NCI-H2171 treated with DMSO at 0.1 percent for 48 hours (cell line): ENCODE results near the gene CALD1.

ENCODE experiments used
- DNase-seq: peaks from one replicate; lab custom pipeline; 2025; lab: John Stamatoyannopoulos, UW

CALD1 gene

DNA sequence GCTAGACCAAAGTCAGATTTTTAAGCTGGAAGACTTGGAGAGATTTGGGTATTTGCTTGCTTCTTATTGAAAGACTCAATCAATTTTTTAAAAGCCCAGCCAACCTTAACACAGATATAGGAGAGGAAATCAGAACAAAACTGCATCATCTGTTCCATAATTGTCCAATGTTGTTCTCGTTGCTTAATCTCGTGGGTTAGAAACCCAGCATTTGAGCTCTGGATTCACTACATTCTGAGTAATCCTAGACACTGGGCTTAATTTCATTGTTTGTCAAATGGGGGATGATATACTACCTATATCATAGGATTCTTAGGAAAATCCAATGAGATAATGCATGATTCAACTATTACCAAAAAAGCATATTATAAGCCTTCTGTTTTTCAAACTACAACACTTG is 48.9 kb downstream of the CALD1 start:
- DNase-seq: no peak

- DNase-seq: no peak
These were observed 50.0 kb downstream of the CALD1 start for GRCh38 chr7:134829380-134829986.

DNA sequence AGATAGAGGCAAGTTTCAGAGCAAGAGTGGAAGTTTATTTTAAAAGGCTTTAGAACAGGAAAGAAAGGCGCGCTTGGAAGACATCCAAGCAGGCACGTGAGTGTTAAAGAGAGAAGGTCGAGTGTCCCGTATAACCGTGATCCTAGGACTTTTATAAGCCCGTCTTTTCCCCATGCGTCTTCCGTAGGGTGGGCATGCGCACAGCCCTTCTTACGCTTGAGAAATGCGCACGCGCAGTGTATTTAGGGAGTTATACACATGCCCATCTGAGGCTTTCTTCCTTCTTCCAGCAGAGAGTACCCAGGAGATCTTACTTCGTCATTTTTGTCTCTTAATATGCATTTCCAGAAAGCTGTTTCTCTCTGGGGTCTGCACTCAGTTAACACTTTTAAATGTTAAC is 52.4 kb downstream of the CALD1 start:
- DNase-seq: no peak

- no peak for DNase-seq
These were observed 52.9 kb downstream of the CALD1 start for GRCh38 chr7:134832367-134832766.

GRCh38 chr7:134834689-134835462 is 55.4 kb downstream of the CALD1 start:
- no peak for DNase-seq

DNA sequence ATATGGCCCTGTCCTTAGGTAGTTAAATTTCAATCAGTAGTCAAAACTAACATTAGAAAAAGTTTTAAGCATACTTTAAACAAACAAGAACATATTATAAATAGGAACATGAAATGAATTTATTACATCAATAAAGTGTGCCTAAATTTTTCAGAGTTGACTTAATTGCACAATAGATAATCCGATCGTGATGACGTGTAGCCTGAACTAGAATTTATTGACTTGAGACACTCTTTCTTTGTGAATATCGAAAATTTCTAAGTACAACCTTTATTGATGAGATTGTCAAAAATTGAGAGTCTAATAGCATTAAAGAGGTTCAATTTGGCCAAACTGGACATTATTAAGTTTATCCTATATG is 56.0 kb downstream of the CALD1 start:
- DNase-seq: no peak

DNA sequence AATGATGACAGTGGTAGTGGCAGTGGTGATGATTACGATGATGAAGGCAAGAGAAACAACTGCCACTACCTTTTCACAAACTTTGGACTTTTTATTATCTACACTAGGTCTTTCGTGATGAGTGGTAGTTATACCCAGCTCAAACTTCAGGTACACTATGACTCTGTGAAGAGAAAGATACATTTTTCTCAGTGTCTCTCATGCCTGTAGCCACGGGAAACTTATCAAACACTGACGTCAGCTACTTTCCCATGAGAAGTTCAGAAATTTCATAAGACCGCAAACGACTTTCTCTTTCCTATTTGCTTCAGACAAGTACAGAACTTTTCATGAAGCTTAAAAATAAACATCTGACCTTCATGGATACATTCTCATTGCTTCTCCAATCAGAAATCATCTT is 57.0 kb downstream of the CALD1 start:
- DNase-seq: no peak

DNA sequence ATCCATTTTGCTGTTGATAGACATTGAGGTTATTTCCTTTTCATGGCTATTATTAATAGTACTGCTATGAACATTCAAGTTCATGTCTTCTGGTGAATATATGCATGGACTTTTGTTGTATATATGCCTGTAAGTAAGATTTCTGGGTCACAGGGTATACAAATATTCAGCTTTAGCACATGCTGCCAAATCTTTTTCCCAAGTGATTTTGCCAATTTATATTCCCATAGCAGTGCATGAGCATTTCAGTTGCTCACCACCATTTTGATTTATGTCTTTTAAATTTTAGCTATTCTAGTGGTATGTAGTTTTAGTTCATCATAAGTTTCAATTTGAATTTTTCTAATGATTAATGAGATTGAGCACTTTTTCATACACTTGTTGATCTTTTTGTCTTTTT is 59.9 kb downstream of the CALD1 start:
- DNase-seq: no peak

GRCh38 chr7:134842062-134842461 is 62.6 kb downstream of the CALD1 start:
- no peak for DNase-seq

- DNase-seq: no peak
These were observed 63.5 kb downstream of the CALD1 start for GRCh38 chr7:134842886-134843430.

DNA sequence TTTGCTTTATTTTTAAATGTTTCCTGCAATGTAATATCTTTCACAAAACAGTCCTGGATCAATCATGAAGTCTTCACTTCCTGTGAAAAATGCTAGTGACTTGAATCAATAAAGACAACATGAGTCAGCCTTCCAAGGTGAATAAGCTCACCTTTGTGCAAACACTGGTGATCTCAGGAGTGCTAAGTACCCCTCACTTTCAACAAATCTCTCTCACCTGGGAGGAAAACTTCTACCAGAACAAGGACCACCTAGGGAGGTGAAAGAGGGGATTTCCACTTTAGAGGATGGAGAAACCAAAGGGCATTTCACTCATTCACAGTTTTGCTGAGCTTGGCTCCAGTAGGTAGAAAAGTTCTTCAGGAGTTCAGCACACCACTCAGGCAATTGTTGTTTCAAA is 64.8 kb downstream of the CALD1 start:
- DNase-seq: no peak

DNA sequence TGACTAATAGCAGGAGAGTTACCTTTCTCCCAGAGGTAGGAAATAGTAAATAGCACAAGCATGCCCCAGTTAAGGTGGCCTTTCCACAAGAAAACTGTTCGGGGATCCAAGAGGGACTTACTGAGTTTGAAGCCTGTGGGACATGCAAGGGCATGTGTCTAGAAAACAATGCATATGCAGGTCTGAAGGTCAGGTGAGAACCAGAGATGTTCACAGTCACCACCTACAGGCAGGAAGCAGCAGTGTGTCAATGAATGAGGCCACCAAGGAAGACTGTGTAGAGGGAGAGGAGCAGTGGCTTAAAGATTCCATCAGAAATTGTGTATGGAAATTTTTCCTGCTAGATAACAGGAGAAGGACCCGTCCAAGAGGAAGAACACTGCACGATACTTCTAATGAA is 66.0 kb downstream of the CALD1 start:
- peak; percentile 1 for DNase-seq

DNA sequence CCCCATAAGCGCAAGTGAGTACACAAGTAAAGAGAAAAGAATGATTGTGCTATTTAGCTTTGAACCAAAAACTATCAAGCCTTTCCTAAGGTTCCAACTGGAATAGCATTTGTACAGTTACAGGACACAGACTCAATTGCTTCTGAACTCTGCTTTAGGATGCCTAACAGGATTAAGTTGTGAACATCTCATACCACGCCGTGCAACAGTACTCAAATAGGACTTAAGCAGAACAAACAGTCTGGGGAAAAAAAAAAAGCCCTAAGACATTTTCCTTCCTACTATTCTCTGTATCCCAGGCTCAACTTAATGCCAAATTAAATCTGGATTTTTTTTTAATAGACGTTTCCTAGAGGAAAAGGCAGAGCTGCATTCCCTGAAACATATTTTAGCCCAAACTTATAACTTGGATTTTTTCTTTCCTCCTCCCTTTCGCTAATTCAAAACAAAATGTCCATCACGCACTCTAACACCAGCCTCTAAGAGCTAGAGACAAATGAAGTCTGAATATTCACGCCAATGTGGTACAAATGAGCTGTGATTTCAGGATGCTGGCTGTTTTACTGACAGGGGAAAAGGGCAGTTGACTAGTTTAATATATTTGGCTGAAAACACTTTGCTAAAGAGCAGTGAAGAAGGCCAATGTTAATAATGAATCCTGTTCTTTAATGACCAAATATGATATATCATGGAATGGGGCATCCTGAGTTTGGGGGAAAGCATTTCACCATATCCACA is 68.6 kb downstream of the CALD1 start:
- DNase-seq: no peak

- DNase-seq: no peak
These were observed 70.6 kb downstream of the CALD1 start for GRCh38 chr7:134850066-134850465.

- DNase-seq: no peak
These were observed 71.7 kb downstream of the CALD1 start for GRCh38 chr7:134851141-134851540.

DNA sequence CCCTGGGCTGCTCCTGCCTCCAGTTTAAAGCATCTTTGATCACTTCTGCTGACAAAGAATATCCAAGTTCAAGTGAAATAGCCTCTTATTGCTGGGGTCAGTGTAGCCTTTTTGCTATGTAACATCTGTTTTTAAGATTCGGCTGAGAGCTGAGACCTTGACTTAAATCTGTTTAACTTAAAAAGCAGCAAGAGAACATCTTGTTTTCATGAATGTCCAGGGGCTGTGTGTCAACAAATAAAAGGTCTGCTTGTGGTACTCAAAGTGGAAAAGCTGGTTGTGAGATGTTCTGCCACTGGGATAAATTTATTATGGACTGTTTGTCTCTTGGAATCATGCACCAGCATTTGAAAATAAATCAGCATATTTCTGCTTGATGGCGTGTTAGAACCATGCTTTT is 73.2 kb downstream of the CALD1 start:
- no peak for DNase-seq

DNA sequence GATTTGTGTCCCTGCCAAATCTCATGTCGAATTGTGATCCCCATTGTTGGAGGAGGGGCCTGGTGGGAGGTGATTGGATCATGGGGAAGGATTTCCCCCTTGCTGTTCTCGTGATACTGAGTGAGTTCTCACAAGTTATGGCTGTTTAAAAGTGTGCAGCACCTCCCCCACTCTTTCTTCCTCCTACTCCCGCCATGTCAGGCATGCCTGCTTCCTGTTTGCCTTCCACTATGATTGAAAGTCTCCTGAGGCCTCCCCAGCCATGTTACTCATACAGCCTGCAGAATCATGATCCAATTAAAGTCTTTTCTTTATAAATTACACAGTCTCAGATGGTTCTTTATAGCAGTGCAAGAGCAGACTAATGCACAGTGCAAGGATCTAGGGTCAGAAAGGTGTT is 75.4 kb downstream of the CALD1 start:
- DNase-seq: no peak

- no peak for DNase-seq
These were observed 76.0 kb downstream of the CALD1 start for GRCh38 chr7:134855442-134855841.

- no peak for DNase-seq
These were observed 76.7 kb downstream of the CALD1 start for GRCh38 chr7:134856091-134856490.

DNA sequence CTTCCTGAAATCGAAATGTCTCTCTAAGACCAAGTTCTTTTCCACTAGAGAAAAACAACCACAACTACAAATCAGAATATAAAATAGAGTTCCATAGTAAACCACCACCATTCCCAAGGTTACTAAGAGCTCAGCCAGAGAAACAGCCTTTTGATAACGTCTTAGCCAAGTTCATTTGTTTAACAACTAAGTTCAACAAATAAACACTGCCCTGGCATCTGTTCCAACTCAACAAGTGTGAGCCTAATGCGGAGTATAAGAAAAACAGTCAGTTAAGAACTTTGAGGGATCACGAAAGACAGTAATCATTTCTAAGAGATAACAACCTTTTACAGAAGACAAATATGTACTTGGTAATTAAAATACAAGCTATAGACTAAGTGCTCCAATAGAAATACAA is 77.3 kb downstream of the CALD1 start:
- DNase-seq: no peak

DNA sequence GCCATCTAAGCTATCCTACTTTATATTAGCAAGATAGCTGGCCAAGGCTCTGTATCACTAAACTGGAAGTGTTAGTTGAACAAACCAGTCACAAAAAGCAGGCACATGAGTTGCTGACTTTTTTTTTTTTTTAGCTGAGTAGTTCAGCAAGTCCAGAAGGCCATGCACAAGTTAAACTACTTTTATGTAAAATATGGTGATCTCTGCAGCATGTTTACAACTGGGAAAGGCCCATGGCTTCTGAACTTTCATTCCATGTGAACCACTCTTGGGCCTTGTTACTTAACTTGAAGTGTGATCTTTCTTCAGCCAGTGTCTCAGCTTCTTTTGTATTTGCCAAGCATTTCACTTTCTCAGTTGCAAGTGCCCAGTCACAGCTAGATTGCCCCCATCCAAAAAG is 78.5 kb downstream of the CALD1 start:
- DNase-seq: no peak

GRCh38 chr7:134859783-134860182 is 80.3 kb downstream of the CALD1 start:
- DNase-seq: no peak
